Kidney (tissue), 14 donors: ENCODE data around the gene TAF4B. TPM values are rescaled to one million over a fixed set of nuclear protein-coding genes. Genes with fewer than 3 reads are reported as not detected.

Source experiments
- DNase-seq, 5 donors: peaks; one replicate each; pipeline ENCODE4 v3.0.0-alpha.2; 2013 to 2020
- FAIRE-seq: peaks from 2 replicates; lab custom pipeline; 2012; peaks lifted over from hg19 to GRCh38; lab: Jason Lieb, UNC
- H3K27ac ChIP-seq, 2 donors: one replicate each; pipeline ENCODE4 v1.7.0; 2013; ENCODE audit warnings: low read depth in 2 of 2, low read length in 2 of 2, inconsistent platforms in 1 of 2
- H3K27me3 ChIP-seq: one replicate; pipeline ENCODE4 v1.7.1; 2013; ENCODE audit warnings: low read length, inconsistent platforms; ENCODE audit not compliant: control insufficient read depth, insufficient read depth
- H3K36me3 ChIP-seq, 3 donors: one replicate each; pipeline versions ENCODE4 v1.7.0 to v1.7.1; 2013; ENCODE audit warnings: low read length in 3 of 3, control low read depth in 1 of 3, inconsistent platforms in 1 of 3; ENCODE audit not compliant: insufficient read depth in 3 of 3, control insufficient read depth in 2 of 3
- H3K4me1 ChIP-seq, 3 donors: one replicate each; pipeline versions ENCODE4 v1.7.0 to v1.7.1; 2013; ENCODE audit warnings: low read length in 3 of 3, inconsistent platforms in 1 of 3, low read depth in 1 of 3; ENCODE audit not compliant: control insufficient read depth in 2 of 3, insufficient read depth in 2 of 3
- H3K4me3 ChIP-seq, 3 donors: one replicate each; pipeline versions ENCODE4 v1.7.0 to v1.8.1; 2013; ENCODE audit warnings: low read length in 3 of 3, control low read depth in 1 of 3, inconsistent platforms in 1 of 3
- H3K9ac ChIP-seq, 3 donors: one replicate each; pipeline versions ENCODE4 v1.7.0 to v1.7.1; 2013; ENCODE audit warnings: low read length in 3 of 3, control low read depth in 1 of 3, inconsistent platforms in 1 of 3
- H3K9me3 ChIP-seq, 3 donors: one replicate each; pipeline versions ENCODE4 v1.7.0 to v1.7.1; 2013; ENCODE audit warnings: low read length in 3 of 3, control low read depth in 1 of 3, inconsistent platforms in 1 of 3; ENCODE audit not compliant: control insufficient read depth in 2 of 3, insufficient read depth in 1 of 3
- CTCF ChIP-seq: IDR thresholded peaks from 3 replicates; pipeline ENCODE4 v1.5.1; 2012; ENCODE audit warnings: mild to moderate bottlenecking, moderate library complexity, borderline replicate concordance; ENCODE audit not compliant: insufficient read depth; ENCODE audit errors: extremely low read depth
- intact Hi-C: fragments of 100-400 bp; cut with DNase I; formaldehyde crosslinking; loops from one replicate; pipeline ENCODE4 v1.11.1; 2022
- polyA plus RNA-seq: library from polyadenylated mRNA; stranded (reverse); fragments of 350-450 nt; fragmentation: Illumina TruSeq; extraction: RNeasy Lipid Tissue Mini Kit (QIAGEN cat#74804); gene quantifications from one replicate; pipeline ENCODE4 v1.2.3, GENCODE V29; 2014; ENCODE audit warnings: low read depth, low replicate concordance; ENCODE audit not compliant: insufficient read depth
- total RNA-seq: library from RNA; stranded (reverse); fragmentation: NEBNext Ultra II Directional; extraction: Animal tissue kit (Norgen Biotek cat#: 25700); gene quantifications from one replicate; pipeline ENCODE4 v1.2.1, GENCODE V29; 2021
- donor health status: control.
- donor health status: control.
- donor health status: control.
- donor health status: control.
- donor health status: control.
- donor health status: DM: yes; HTN: yes; CAD: no.
- donor health status: Normal renal cell carcinoma (clear cell type).

The TAF4B gene
- total and polyA plus RNA-seq, 2 donors from 2014 or later: 1.7 to 4.9 TPM

GRCh38 chr18:26205318-26205717 lies 20.9 kb upstream of the TAF4B start:
- Histone ChIP-seq H3K9me3 (no peaks in the 10 kb centered on the region), H3K27ac (no peak overlapping the region), H3K27me3 (no peaks in the 10 kb centered on the region), H3K4me1 (no peaks in the 10 kb centered on the region), H3K4me3 (no peak overlapping the region), H3K9ac (no peak overlapping the region), H3K36me3 (no peaks in the 10 kb centered on the region)
- TF ChIP-seq CTCF: no peak
- no peak for DNase-seq
- intact Hi-C loops: no loop called here
- FAIRE-seq: no peak

GRCh38 chr18:26206488-26206887 lies 19.8 kb upstream of the TAF4B start:
- intact Hi-C loops: no loop called here
- peak in 2 of 5 donors; percentile 45 to 49 for DNase-seq
- Histone ChIP-seq H3K4me1 (no peaks in the 10 kb centered on the region), H3K9me3 (no peaks in the 10 kb centered on the region), H3K36me3 (no peaks in the 10 kb centered on the region), H3K4me3 (no peak overlapping the region), H3K9ac (no peak overlapping the region), H3K27ac (no peak overlapping the region), H3K27me3 (no peaks in the 10 kb centered on the region)
- TF ChIP-seq CTCF: no peak
- no peak for FAIRE-seq

GRCh38 chr18:26207937-26208336 lies 18.3 kb upstream of the TAF4B start:
- no peaks in the 10 kb centered on the region for H3K4me1 ChIP-seq

More at GRCh38 chr18:26207937-26208336, 18.3 kb upstream of the TAF4B start:
- TF ChIP-seq CTCF: no peak
- Histone ChIP-seq H3K27ac (no peak overlapping the region), H3K9me3 (no peaks in the 10 kb centered on the region), H3K36me3 (no peaks in the 10 kb centered on the region), H3K27me3 (no peaks in the 10 kb centered on the region), H3K4me3 (no peak overlapping the region), H3K9ac (no peak overlapping the region)
- no peak for FAIRE-seq
- DNase-seq: no peak
- intact Hi-C loops: no loop called here
